Left ventricle myocardium superior (tissue), 1 donor: ENCODE measurements around the gene PDK1. TPM values are rescaled to one million over a fixed set of nuclear protein-coding genes. Genes with fewer than 3 reads are reported as not detected.
"Not testable (repeated sequence)": the region's sequence is repeated elsewhere in the genome, so short reads cannot be mapped to it uniquely, and the experiment has no call there.

Experiments
- ATAC-seq: fragments of 200-7000 bp; cut with Tn5 transposase; one replicate; pipeline ENCODE4 v1.9.1; 2020; ENCODE audit warnings: mild to moderate bottlenecking, moderate library complexity
- DNase-seq: peaks from one replicate; pipeline ENCODE4 v3.0.0-alpha.2; 2020
- intact Hi-C: fragments of 100-400 bp; cut with micrococcal nuclease; formaldehyde crosslinking; loops from one replicate; pipeline ENCODE4 v1.11.0; 2022
- long read RNA-seq: library from polyadenylated mRNA; unstranded; transcript quantifications from one replicate; pipeline ENCODE4 v2.0.0, GENCODE V29; 2021
- total RNA-seq: library from RNA; stranded (reverse); fragmentation: NEBNext Ultra II Directional; extraction: Animal tissue kit (Norgen Biotek cat#: 25700); gene quantifications from one replicate; pipeline ENCODE4 v1.2.1, GENCODE V29; 2021
- donor health status: DM: no; HTN: yes; CAD: no; lungs with severe emphysema.

Gene PDK1
- total RNA-seq = 58.3 TPM
- long read RNA-seq, full-length matches to known transcripts = 16 of 40 reads
- long read RNA-seq, partial matches to known transcripts = 4 of 40 reads
- long read RNA-seq, other reads (novel, unspliced or antisense) = 20 of 40 reads

DNA sequence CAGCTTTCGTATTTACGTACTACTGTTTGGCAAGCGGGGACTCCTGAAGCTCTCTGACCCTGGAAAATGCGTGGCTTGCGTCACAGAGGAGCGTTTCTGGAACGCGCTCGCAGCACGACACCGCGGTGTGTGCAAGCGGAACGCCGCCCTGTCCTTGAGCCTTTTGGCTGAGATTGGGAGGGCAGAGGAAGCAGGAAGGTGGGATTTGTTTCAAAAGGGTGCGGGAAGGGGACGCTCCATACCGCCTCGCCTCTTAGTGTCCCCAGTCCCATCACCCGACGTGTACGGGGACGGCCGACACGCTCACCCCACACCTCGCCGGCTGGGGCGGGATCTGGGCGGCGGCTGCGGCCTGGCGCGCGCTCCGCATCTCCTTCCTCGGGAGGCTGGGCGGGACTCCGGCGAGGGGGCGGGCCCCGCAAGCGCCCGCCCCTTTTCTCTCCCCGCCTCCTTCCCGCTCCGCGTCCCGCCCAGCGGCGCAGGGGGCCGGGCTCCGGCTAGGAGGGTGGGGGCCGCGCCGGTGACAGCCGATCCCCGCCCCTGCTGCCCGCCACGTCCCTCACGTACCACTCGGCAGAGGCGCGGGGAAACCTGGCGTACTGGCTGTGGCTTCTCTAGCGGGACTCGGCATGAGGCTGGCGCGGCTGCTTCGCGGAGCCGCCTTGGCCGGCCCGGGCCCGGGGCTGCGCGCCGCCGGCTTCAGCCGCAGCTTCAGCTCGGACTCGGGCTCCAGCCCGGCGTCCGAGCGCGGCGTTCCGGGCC is at the start of gene PDK1:
Gene PDK1 (plus strand): TSS at position 569 of the 762 bp plus-strand sequence. CDS start 61 bp downstream, at position 630.
- intact Hi-C loops = no loop called here
- peak; percentile 94 for DNase-seq
- peak; percentile 98 for ATAC-seq

DNA sequence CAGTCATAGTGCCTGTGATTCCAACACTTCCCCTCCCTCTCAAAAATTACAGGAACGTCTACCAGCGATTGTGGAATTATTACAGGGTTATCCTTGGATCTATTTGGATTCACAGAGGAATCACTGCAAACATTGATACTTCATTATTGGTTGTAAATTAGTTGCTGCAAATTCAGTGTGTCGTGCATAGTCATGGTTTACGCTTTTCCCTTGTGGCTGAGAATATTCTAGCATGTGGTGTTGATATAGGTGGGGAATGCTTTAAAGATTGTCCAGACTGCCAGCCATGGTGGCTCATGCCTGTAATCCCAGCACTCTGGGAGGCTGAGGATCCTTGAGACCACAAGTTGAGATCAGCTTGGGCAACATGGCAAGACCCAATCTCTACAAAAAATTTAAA is 48.7 kb upstream of the PDK1 start:
- no peak for DNase-seq
- ATAC-seq = no peak
- intact Hi-C loops = no loop called here

DNA sequence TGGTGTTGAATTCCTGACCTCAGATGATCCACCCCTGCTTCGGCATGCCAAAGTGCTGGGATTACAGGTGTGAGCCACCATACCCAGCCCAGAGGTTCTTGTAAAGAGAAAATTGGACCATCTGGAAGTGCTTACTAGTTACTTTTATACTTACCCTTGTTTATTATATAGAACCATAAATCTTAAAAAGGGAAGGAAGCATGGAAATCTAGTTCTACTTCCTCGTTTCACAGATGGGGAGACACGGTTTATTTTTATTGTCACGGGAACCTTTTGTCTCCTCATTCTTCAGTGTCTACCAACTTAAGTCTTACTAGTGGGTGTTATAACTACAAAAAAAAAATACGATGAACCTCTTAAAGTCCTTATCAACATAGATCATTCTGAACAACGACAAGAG is 45.8 kb upstream of the PDK1 start:
- intact Hi-C loops = no loop called here
- ATAC-seq (no peak), DNase-seq (no peak)

- ATAC-seq (no peak), DNase-seq (no peak)
- intact Hi-C loops = no loop called here
These were observed 45.3 kb upstream of the PDK1 start for GRCh38 chr2:172510548-172510947.

- intact Hi-C loops = no loop called here
- ATAC-seq (no peak), DNase-seq (no peak)
These were observed 42.9 kb upstream of the PDK1 start for GRCh38 chr2:172512810-172513523.

DNA sequence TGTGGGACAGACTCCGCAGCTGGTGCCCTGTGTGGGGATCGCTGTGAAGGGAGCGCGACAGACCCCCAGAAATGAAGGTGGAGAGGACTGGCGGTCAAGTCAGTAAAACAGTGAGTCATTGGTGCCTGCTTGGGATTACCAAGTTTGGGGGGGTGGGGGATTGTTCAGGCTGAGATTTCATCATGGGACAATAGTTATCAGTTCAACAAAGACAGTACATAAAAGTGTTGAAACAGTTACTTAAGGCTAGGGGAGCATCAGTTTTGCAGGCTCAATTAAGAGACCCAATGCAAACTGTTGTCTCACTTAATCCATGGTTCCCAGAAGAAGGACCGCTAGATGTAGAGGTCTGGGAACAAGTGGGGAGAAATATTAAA is 42.4 kb upstream of the PDK1 start:
- DNase-seq (no peak), ATAC-seq (no peak)
- intact Hi-C loops = no loop called here

GRCh38 chr2:172513935-172514586 is 41.8 kb upstream of the PDK1 start:
- peak; percentile 12 for ATAC-seq
- intact Hi-C loops = no loop called here
- peak; percentile 30 for DNase-seq

DNA sequence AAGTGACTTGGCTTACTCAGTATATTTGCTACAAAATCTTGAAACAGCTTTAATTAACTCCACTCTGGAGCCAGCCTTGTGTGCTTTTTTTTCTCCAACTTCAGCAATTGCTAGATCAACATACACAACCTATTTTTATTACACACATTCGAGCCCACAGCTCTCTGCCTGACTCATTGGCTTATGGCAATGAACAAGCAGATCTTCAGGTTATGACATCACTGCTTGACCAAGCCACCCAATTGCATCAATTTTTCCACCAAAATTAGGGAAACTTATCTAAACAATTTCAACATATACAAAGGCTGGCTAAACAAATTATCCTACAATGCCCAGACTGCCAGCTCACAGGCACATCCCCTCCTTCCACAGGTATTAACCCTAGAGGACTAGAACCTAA is 39.6 kb upstream of the PDK1 start:
- intact Hi-C loops = no loop called here
- ATAC-seq (no peak), DNase-seq (no peak)

DNA sequence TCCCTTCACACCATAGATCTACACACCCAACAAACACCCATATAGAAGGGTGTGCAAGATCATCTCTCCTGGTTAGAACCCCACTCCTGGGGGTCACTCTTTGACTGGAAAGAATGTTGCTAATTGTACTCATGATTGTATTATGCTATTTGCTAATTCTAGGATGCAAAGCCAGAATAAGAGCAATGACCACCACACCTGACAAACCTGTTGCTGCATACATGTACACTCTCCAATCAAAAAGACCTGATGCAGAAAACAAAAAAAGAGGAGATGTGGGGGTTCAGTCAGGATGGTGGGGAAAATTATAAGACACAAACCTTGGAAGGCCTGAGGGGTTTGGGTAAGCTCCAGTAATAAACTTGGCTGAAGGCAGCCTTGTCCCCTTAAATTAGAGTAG is 36.9 kb upstream of the PDK1 start:
- no peak for ATAC-seq
- DNase-seq = no peak
- intact Hi-C loops = no loop called here

DNA sequence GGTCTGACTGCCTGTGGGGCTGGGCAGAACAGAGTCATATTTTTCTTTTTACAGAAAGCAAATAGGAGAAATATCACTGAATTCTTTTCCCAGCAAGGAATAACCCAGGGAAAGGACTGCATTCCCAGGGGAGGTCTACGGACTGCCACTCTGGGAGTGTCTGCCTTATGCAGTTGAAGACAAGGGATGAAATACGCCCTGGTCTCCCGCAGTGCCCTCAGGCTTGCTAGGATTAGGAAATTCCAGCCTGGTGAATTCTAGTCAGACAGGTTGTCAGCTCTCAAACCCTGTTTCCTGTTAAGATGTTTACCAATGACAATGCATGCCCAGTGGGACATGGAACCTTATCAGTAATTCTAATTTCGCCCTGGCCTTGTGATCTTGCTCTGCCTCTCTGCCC is 30.3 kb upstream of the PDK1 start:
- no peak for DNase-seq
- intact Hi-C loops = no loop called here
- ATAC-seq = no peak

DNA sequence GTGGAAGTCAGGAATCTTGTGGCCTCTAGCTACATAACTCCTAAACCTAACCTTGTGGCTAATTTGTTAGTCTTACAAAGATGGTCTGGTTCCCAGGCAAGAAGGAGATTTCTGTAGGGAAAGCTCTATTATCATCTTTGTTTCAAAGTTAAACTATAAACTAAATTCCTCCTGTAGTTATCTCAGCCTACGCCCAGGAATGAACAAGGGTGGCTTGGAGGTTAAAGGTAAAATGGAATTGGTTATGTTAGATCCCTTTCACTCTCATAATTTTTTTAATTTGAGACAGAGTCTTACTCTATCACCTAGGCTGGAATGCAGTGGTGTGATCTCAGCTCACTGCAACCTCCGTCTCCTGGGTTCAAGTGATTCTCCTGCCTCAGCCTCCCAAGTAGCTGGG is 24.6 kb upstream of the PDK1 start:
- ATAC-seq (no peak), DNase-seq (no peak)
- intact Hi-C loops = no loop called here

DNA sequence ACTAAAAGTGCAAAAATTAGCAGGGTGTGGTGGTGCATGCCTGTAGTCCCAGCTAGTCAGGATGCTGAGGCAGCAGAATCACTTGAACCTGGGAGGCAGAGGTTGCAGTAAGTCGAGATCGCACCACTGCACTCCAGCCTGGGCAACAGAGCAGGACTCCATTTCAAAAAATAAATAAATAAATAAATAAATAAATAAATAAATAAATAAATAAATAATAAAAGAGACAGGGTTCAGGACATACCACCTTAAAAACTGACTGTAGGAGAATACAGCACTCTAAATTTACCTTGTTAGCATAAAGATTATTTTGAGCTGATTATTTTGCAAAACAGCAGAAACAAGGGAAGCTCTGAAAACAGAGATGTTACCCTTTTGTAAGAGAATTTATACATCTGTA is 23.4 kb upstream of the PDK1 start:
- ATAC-seq, intact Hi-C loops, DNase-seq: not testable (repeated sequence)

DNA sequence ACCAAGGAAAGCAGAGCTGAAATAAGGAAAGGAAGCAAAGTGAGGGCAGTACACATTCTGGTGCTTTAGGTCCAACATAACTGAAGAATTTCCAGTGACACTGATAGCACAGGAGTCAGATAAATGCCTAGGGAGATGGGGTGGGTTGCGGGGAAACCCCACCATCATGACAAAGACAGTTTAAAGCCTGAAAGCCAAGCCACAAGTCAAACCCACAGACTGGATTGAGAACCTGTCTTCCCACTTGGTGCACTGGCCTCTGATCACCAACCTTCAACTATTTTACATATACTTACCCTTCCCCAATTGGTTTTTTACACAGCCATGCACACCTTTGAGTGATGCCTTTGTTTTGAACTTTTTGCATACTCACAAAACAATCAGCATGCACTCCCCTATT is 22.2 kb upstream of the PDK1 start:
- DNase-seq (no peak), ATAC-seq (no peak)
- intact Hi-C loops = no loop called here

GRCh38 chr2:172535119-172535518 is 20.8 kb upstream of the PDK1 start:
- intact Hi-C loops = no loop called here
- no peak for DNase-seq
- ATAC-seq = no peak

GRCh38 chr2:172537851-172538250 is 18.0 kb upstream of the PDK1 start:
- intact Hi-C loops, DNase-seq, ATAC-seq: not testable (repeated sequence)

DNA sequence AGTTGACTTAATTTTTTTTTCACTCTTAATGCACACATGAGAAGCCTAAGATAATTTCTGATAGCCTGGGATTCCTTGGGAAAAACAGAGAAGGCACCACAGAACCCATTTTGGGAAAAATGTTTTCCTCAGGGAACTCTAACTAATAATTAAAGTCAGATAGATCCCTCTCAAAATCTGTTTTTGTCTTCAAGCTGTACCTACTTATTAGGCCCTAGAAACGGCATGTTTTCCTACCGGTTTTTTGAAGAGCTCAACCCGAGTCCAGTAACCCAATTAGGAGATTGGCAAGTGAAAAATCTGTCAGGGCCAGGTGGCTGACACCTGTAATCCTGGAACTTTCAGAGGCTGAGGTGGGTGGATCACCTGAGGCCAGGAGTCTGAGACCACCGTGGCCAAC is 16.1 kb upstream of the PDK1 start:
- ATAC-seq (no peak), DNase-seq (no peak)
- intact Hi-C loops = no loop called here

DNA sequence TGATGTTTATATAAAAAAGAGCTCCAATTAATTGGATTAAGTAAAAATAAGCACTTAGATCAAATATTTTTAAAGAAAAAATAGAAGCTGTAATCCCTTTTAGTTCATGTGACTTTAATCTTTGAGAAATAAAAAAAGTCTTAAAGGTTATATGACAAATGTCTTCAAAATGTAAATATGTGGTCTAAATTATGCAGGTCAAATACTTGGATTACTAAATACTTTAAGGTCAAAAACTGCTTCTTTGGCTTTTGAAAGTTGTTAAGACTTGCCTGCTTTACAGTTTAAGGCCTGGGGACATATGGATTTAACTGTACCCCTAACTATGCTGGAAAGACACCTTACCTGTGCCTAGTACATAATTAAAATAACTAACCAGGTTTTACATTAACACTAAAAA is 15.5 kb upstream of the PDK1 start:
- intact Hi-C loops = no loop called here
- no peak for ATAC-seq

GRCh38 chr2:172545408-172546075 is 10.3 kb upstream of the PDK1 start:
- intact Hi-C loops = no loop called here
- DNase-seq = no peak
- no peak for ATAC-seq

More for the DNA sequence above, 15.5 kb upstream of the PDK1 start:
- DNase-seq = no peak

- no peak for ATAC-seq
- intact Hi-C loops = no loop called here
- no peak for DNase-seq
These were observed 6.8 kb upstream of the PDK1 start for GRCh38 chr2:172549131-172549530.

- intact Hi-C loops, ATAC-seq: not testable (repeated sequence)
These were observed 6.1 kb upstream of the PDK1 start for GRCh38 chr2:172549802-172550201.

More at GRCh38 chr2:172549802-172550201, 6.1 kb upstream of the PDK1 start:
- not testable (repeated sequence) for DNase-seq
